Measurements from ENCODE around the gene DIRAS1.

GRCh38 chr19:2759965-2760364 lies 38.8 kb upstream of the DIRAS1 start:
- TF ChIP-seq EZH2 (IDR thresholded peaks at IDR 0.05; ENCODE audit: insufficient read depth, poor library complexity, severe bottlenecking) (no peak), EZH2phosphoT487 (IDR thresholded peaks at IDR 0.05; ENCODE audit: insufficient read depth, low read depth) (no peak)
